Lower leg skin (tissue), 4 donors: ENCODE results near the gene GATB. TPM values are rescaled to one million over a fixed set of nuclear protein-coding genes. Genes with fewer than 3 reads are reported as not detected.

Source experiments
- DNase-seq, 2 donors: peaks; one replicate each; pipeline ENCODE4 v3.0.0-alpha.2; 2019; ENCODE audit warnings: low spot score in 2 of 2
- H3K4me3 ChIP-seq: fragments of 200-600 bp; sonication (generic); 2 replicates; pipeline ENCODE4 v1.5.1; 2017; ENCODE audit warnings: mild to moderate bottlenecking, low read depth; ENCODE audit not compliant: poor library complexity, severe bottlenecking
- POLR2A ChIP-seq, 2 donors: fragments of 450-650 bp; IDR thresholded peaks; one replicate each; pipeline ENCODE4 v1.6.1; 2016 to 2017; ENCODE audit warnings: antibody characterized with exemption in 2 of 2, mild to moderate bottlenecking in 1 of 2, moderate library complexity in 1 of 2
- WGBS, 2 donors: methylation state at CpG; one replicate each; pipeline ENCODE4 v1.1.5; 2018; 5-methylcytosine and 5-hydroxymethylcytosine counted together
- intact Hi-C: fragments of 100-400 bp; cut with DNase I; formaldehyde crosslinking; loops from one replicate; pipeline ENCODE4 v1.15.0; 2023; ENCODE audit warnings: low total_unique reads
- total RNA-seq, 4 donors: library from RNA; depleted of rRNA; stranded (reverse); fragments of >200 nt; gene quantifications; one replicate each; pipeline ENCODE4 v1.1.0, GENCODE V29; 2016
- TF ChIP-seq, protein P1 (sequence below), 3 donors: fragments of 450-650 bp; IDR thresholded peaks; one replicate each; pipeline ENCODE4 v1.5.1; 2016; ENCODE audit warnings: antibody characterized with exemption in 3 of 3, mild to moderate bottlenecking in 3 of 3, moderate library complexity in 2 of 3

Gene GATB
- total RNA-seq, 4 donors from 2014 or later: 26.9 to 48.4 (median 35.9) TPM

DNA sequence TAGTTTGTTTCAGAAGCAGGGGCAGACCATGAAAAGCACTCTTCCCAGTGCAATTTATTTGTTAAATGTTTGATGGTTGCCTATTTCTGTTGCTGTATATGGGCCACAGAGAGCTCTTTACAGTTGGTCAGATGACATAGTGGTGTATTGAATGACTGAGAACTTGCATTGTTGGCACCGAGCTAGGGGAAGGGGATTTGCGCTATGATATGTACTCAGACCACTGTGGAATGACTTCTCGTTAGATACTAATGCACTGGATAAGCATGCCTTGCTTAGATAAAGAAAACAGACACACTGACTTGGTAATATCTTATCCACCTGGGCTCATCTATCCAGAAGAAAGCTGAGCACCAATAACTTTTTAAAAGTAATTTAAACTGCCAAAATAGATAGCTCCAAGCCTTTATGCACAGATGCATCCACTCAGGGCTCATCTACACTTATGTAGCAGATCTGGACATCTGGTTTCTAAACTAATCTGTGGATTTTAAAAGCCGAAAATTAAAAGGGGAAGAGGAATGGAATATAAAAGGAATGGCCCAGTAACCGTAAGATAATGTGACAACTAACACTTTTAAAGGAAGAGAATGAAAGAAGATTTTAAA lies 132.7 kb downstream of the GATB start:
- DNase-seq: no peak
- TF ChIP-seq, protein P1, sequence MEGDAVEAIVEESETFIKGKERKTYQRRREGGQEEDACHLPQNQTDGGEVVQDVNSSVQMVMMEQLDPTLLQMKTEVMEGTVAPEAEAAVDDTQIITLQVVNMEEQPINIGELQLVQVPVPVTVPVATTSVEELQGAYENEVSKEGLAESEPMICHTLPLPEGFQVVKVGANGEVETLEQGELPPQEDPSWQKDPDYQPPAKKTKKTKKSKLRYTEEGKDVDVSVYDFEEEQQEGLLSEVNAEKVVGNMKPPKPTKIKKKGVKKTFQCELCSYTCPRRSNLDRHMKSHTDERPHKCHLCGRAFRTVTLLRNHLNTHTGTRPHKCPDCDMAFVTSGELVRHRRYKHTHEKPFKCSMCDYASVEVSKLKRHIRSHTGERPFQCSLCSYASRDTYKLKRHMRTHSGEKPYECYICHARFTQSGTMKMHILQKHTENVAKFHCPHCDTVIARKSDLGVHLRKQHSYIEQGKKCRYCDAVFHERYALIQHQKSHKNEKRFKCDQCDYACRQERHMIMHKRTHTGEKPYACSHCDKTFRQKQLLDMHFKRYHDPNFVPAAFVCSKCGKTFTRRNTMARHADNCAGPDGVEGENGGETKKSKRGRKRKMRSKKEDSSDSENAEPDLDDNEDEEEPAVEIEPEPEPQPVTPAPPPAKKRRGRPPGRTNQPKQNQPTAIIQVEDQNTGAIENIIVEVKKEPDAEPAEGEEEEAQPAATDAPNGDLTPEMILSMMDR (IDR thresholded peaks at IDR 0.05): no peak
- TF ChIP-seq POLR2A (IDR thresholded peaks at IDR 0.05): no peak
- intact Hi-C loops: no loop called here
- WGBS, 2 donors: 77 to 80% methylated on average over 5 of the region's 5 CpGs
- H3K4me3 ChIP-seq: no peak overlapping the region

GRCh38 chr4:151627491-151627890 lies 133.3 kb downstream of the GATB start:
- no peak for DNase-seq
- TF ChIP-seq POLR2A (IDR thresholded peaks at IDR 0.05): no peak
- TF ChIP-seq, protein P1 (IDR thresholded peaks at IDR 0.05): no peak
- intact Hi-C loops: no loop called here
- no peak overlapping the region for H3K4me3 ChIP-seq
- WGBS, 2 donors: 21 to 40% methylated on average over 1 of the region's 1 CpG

DNA sequence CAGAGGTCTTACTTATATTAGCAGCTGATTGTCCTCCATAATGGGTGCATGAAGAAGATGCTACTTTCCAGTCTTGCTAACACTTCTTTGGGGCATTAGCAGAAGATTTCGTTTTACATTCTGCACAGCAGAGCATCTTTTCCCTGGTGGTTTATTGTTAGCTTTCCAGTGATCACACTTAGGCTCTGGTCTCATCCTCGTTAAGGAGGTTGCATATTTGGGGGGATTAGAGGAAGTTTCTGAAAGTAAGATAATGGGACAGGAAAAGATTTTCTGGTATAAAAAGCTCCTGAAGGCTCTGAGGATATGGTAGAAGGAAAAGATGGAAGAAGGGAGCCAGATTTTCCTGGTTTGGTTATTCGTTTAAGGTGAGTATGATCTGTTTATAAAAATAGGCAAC lies 134.1 kb downstream of the GATB start:
- intact Hi-C loops: no loop called here
- WGBS, 2 donors: 45 to 74% methylated on average over 3 of the region's 3 CpGs
- H3K4me3 ChIP-seq: no peak overlapping the region
- no peak for TF ChIP-seq POLR2A (IDR thresholded peaks at IDR 0.05)
- TF ChIP-seq, protein P1 (IDR thresholded peaks at IDR 0.05): no peak
- DNase-seq: no peak

DNA sequence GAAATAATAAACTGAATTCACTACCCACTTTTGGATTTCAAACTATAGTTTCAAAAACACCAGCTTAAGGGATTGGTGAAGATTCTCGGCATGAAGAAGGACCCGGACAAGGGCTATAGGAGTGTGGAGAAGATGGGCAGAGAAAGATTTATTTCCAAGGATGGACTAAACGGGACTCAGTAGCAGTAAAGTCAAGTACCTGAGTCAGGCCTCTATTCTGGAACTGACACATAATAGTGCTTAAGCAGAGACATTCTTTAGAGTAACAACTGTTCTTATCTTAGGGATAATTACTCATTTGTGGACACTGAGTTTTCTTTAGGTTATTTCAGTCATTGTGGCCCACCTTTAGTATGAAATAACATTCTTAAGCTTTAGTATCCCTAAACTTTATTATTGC lies 134.6 kb downstream of the GATB start:
- H3K4me3 ChIP-seq: no peak overlapping the region
- intact Hi-C loops: no loop called here
- no peak for DNase-seq
- TF ChIP-seq, protein P1 (IDR thresholded peaks at IDR 0.05): no peak
- TF ChIP-seq POLR2A (IDR thresholded peaks at IDR 0.05): no peak
- 93 to 97% methylated on average over 3 of the region's 3 CpGs for WGBS, 2 donors

- H3K4me3 ChIP-seq: no peak overlapping the region
- TF ChIP-seq, protein P1 (IDR thresholded peaks at IDR 0.05): no peak
- no peak for TF ChIP-seq POLR2A (IDR thresholded peaks at IDR 0.05)
- WGBS, 2 donors: 73 to 80% methylated on average over 14 of the region's 14 CpGs
- intact Hi-C loops: no loop called here
- no peak for DNase-seq
These were observed 135.9 kb downstream of the GATB start for GRCh38 chr4:151624626-151625565.
